ENCODE measurements around the gene SEZ6L2. TPM values are rescaled to one million over a fixed set of nuclear protein-coding genes. Genes with fewer than 3 reads are reported as not detected.
"Not testable (repeated sequence)": the region's sequence is repeated elsewhere in the genome, so short reads cannot be mapped to it uniquely, and the experiment has no call there.

SEZ6L2 gene
- total RNA-seq (10 to 100 TPM; 14.7 to 29.4 (median 18.3) TPM), polyA plus RNA-seq (10 to 100 TPM; 12.6 to 38.8 TPM)

DNA sequence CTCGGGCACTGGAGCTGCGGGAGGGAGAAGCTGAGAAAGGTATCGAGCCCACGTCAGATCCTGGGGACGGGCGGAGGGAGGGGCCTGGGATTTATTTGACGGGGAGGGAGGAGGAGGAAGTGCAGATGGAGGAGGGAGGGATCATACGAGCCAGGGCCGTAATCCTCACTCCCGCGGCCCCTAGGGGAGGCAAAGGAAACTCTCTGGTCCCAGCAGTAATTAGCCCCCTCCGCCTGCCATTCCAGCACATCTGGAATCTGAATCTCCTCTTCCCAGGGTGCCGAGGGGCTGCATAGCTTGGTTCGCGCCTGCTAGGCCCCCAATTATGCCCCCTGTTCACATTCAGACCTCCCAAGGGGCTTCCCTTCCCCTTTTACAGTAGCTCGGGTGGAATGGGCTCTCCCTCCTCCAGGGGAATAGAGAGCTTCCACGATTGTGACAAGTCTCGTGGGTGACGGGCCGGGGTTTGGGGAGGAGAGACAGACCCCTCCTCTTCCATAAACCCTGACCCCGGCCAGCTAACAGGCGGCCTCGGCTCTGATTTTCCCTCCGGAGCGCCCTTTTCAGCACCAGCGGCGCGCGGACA is at the start of gene SEZ6L2:
TSS of gene SEZ6L2 (minus strand) at position 35 of the 586 bp plus-strand sequence. CDS start 531 bp downstream, outside the sequence.
- FAIRE-seq (no peak), DNase-seq (peak; percentile 87 to 96 (median 91)), ATAC-seq (peak; percentile 88 to 92 (median 90))
- H3K9me3 ChIP-seq, result no peaks in the 10 kb centered on the region
- peak within 1 kb of the TSS; percentile 60 to 85 (median 76) for H3K27ac ChIP-seq
- H3K4me1 ChIP-seq, result peaks cover 0 to 5% (median 4%) of the 10 kb centered on the region in 3 donors
- H3K36me3 ChIP-seq, result no peaks in the 10 kb centered on the region
- TF ChIP-seq, protein P1, sequence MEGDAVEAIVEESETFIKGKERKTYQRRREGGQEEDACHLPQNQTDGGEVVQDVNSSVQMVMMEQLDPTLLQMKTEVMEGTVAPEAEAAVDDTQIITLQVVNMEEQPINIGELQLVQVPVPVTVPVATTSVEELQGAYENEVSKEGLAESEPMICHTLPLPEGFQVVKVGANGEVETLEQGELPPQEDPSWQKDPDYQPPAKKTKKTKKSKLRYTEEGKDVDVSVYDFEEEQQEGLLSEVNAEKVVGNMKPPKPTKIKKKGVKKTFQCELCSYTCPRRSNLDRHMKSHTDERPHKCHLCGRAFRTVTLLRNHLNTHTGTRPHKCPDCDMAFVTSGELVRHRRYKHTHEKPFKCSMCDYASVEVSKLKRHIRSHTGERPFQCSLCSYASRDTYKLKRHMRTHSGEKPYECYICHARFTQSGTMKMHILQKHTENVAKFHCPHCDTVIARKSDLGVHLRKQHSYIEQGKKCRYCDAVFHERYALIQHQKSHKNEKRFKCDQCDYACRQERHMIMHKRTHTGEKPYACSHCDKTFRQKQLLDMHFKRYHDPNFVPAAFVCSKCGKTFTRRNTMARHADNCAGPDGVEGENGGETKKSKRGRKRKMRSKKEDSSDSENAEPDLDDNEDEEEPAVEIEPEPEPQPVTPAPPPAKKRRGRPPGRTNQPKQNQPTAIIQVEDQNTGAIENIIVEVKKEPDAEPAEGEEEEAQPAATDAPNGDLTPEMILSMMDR (IDR thresholded peaks at IDR 0.05), result peak in 1 of 4 donors; percentile 9
- peak within 1 kb of the TSS; percentile 51 to 67 (median 56) for H3K4me3 ChIP-seq
- intact Hi-C loops (cut with DNase I), result no loop called here
- 0 to 1% methylated on average over 23 to 29 of the region's 29 CpGs for WGBS, 2 donors
- no peaks in the 10 kb centered on the region for H3K27me3 ChIP-seq

DNA sequence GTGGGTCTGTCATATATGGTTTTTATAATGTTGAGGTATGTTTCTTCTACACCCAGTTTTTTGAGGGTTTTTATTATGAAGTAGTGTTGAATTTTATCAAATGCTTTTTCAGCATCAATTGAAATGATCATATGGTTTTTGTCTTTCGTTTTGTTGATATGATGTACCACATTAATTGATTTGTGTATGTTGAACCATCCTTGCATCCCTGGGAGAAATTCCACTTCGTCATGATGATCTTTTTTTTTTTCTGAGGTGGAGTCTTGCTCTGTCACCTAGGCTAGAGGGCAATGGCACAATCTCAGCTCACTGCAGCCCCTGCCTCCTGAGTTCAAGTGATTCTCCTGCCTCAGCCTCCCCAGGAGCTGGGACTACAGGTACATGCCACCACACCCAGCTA is 48.5 kb upstream of the SEZ6L2 start:
- DNase-seq, result no peak
- H3K4me3 ChIP-seq, result no peak overlapping the region
- H3K27ac ChIP-seq, result no peak overlapping the region
- H3K36me3 ChIP-seq, result no peaks in the 10 kb centered on the region
- no peaks in the 10 kb centered on the region for H3K27me3 ChIP-seq
- 73 to 85% methylated on average over 2 of the region's 2 CpGs for WGBS, 2 donors
- no peak for FAIRE-seq
- H3K4me1 ChIP-seq, result no peaks in the 10 kb centered on the region
- TF ChIP-seq, protein P1 (IDR thresholded peaks at IDR 0.05), result no peak
- no peak for ATAC-seq
- intact Hi-C loops (cut with DNase I), result no loop called here
- H3K9me3 ChIP-seq, result no peaks in the 10 kb centered on the region

DNA sequence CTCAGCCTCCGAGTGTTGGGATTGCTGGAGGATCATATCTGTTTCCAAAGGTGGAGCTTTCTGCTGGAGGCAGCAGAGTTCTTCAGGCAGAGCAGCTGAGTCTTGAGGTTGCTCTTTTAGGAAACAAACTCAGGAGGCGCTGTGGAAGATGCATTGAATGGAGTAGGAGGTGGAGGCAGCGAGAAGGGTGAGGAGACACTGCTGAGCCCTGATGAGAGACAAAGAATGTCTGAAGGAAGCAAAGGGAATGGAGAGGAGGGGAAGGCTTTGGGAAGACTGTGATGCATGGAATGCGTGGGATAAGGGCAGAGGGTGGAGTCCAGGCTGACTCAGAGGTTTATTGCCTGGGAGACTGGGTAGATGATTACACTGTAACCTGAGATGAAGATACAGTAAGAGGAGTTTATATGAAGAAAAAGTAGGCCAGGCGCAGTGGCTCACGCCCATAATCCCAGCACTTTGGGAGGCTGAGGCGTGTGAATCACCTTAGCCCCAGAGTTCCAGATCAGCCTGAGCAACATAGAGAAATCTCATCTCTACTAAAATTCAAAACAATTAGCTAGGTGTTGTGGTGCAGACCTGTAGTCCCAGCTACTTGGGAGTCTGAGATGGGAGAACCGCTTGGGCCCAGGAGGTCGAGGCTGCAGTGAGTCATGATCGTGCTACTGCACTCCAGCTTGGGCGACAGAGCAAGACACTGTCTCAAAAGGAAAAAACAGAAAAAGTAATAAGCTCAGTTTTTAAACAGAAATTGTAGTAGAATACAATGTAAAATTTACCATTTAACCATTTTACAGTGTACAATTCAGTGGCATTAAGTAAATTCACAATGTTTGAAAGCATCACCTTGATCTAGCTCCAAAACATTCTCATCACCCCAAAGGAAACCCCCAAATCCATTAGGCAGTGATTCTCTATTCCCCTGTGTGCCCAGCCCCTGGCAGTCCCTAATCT is 44.8 kb upstream of the SEZ6L2 start:
- DNase-seq, result peak in 4 of 6 donors; percentile 34 to 67 (median 43)
- no peaks in the 10 kb centered on the region for H3K27me3 ChIP-seq
- H3K27ac ChIP-seq, result peak overlapping the region; percentile 34 to 73 (median 42)
- no peak overlapping the region for H3K4me3 ChIP-seq
- 51 to 57% methylated on average over 11 of the region's 11 CpGs for WGBS, 2 donors
- intact Hi-C loops (cut with DNase I), result no loop called here
- H3K4me1 ChIP-seq, result no peaks in the 10 kb centered on the region
- H3K9me3 ChIP-seq, result no peaks in the 10 kb centered on the region
- no peaks in the 10 kb centered on the region for H3K36me3 ChIP-seq
- peak; percentile 96 to 98 (median 96) for ATAC-seq
- TF ChIP-seq, protein P1 (IDR thresholded peaks at IDR 0.05), result no peak
- no peak for FAIRE-seq

DNA sequence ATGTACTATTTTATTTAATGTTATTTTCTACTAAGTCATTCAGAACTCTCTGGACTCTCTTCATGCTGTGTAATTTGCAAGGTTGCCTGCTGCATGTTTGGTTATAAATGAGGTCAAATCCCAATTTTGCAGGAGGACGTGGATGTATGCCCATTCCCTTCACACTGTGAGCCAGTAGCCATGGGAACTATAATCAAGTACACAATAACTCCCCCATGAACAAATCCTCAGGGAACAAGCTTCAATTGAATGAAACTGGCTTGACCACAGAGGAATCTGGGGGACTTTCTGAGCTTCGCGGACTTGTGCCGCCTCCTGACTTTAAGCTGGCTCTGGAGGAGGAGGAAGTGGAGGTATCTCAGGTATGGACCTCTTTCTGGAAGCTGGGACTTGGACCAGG is 41.3 kb upstream of the SEZ6L2 start:
- DNase-seq, result no peak
- H3K9me3 ChIP-seq, result no peaks in the 10 kb centered on the region
- H3K27me3 ChIP-seq, result no peaks in the 10 kb centered on the region
- H3K4me3 ChIP-seq, result no peak overlapping the region
- WGBS, 2 donors, result 44 to 49% methylated on average over 4 of the region's 4 CpGs
- no peaks in the 10 kb centered on the region for H3K4me1 ChIP-seq
- H3K36me3 ChIP-seq, result no peaks in the 10 kb centered on the region
- no peak for ATAC-seq
- TF ChIP-seq, protein P1 (IDR thresholded peaks at IDR 0.05), result no peak
- FAIRE-seq, result no peak
- intact Hi-C loops (cut with DNase I), result no loop called here
- no peak overlapping the region for H3K27ac ChIP-seq

DNA sequence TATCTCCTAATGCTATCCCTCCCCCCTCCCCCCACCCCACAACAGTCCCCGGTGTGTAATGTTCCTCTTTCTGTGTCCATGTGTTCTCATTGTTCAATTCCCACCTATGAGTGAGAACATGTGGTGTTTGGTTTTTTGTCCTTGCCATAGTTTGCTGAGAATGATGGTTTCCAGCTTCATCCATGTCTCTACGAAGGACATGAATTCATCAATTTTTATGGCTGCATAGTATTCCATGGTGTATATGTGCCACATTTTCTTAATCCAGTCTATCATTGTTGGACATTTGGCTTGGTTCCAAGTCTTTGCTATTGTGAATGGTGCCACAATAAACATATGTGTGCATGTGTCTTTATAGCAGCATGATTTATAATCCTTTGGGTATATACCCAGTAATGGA is 32.4 kb upstream of the SEZ6L2 start:
- H3K9me3 ChIP-seq; H3K4me3 ChIP-seq; FAIRE-seq; H3K27me3 ChIP-seq; H3K4me1 ChIP-seq; H3K36me3 ChIP-seq; DNase-seq; H3K27ac ChIP-seq; ATAC-seq; intact Hi-C loops (cut with DNase I): not testable (repeated sequence)
- 89 to 94% methylated on average over 2 of the region's 2 CpGs for WGBS, 2 donors
